ENCODE data around the gene MED13.

GRCh38 chr17:62080647-62081046 is 15.6 kb upstream of the MED13 start:
- TF ChIP-seq POLR2A (IDR thresholded peaks at IDR 0.05; ENCODE audit: low read depth) = no peak
- TF ChIP-seq CTCF (IDR thresholded peaks at IDR 0.05) = no peak
- TF ChIP-seq EP300 (IDR thresholded peaks at IDR 0.05) = no peak
- no peak for TF ChIP-seq POLR2AphosphoS5 (IDR thresholded peaks at IDR 0.05)
